ENCODE data around the gene SULT1C2.
"Not testable (repeated sequence)": the region's sequence is repeated elsewhere in the genome, so short reads cannot be mapped to it uniquely, and the experiment has no call there.

SULT1C2 gene

GRCh38 chr2:108355906-108356734 lies 67.4 kb downstream of the SULT1C2 start:
- no peak for DNase-seq
- no peak overlapping the region for H3K4me3 ChIP-seq (ENCODE audit: low read depth, low read length)
- H3K9me3 ChIP-seq (ENCODE audit: severe bottlenecking) = no peaks in the 10 kb centered on the region
- no peak overlapping the region for H3K27ac ChIP-seq
- H3K36me3 ChIP-seq = no peaks in the 10 kb centered on the region
- TF ChIP-seq, protein P1, sequence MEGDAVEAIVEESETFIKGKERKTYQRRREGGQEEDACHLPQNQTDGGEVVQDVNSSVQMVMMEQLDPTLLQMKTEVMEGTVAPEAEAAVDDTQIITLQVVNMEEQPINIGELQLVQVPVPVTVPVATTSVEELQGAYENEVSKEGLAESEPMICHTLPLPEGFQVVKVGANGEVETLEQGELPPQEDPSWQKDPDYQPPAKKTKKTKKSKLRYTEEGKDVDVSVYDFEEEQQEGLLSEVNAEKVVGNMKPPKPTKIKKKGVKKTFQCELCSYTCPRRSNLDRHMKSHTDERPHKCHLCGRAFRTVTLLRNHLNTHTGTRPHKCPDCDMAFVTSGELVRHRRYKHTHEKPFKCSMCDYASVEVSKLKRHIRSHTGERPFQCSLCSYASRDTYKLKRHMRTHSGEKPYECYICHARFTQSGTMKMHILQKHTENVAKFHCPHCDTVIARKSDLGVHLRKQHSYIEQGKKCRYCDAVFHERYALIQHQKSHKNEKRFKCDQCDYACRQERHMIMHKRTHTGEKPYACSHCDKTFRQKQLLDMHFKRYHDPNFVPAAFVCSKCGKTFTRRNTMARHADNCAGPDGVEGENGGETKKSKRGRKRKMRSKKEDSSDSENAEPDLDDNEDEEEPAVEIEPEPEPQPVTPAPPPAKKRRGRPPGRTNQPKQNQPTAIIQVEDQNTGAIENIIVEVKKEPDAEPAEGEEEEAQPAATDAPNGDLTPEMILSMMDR (IDR thresholded peaks at IDR 0.05; ENCODE audit: low read depth, low read length) = no peak
- no peaks in the 10 kb centered on the region for H3K27me3 ChIP-seq (ENCODE audit: insufficient read depth, low read depth, severe bottlenecking)

DNA sequence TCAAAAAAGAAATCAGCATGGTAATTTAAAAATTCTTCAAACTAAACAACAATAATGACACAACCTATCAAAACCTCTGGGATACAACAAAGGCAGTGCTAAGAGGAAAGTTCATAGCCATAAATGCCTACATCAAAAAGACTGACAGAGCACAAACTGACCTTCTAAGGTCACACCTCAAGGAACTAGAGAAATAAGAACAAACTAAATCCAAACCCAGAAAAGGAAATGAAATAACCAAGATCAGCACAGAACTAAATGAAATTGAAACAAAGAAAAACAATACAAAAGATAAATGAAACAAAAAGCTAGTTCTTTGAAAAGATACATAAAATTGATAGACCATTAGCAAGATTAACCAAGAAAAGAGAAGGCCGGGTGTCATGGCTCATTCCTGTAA lies 70.6 kb downstream of the SULT1C2 start:
- H3K4me3 ChIP-seq (ENCODE audit: low read depth, low read length); H3K27ac ChIP-seq; H3K27me3 ChIP-seq (ENCODE audit: insufficient read depth, low read depth, severe bottlenecking); DNase-seq; H3K9me3 ChIP-seq (ENCODE audit: severe bottlenecking); H3K36me3 ChIP-seq: not testable (repeated sequence)
